ENCODE results near the gene GJC1.

GJC1 gene

DNA sequence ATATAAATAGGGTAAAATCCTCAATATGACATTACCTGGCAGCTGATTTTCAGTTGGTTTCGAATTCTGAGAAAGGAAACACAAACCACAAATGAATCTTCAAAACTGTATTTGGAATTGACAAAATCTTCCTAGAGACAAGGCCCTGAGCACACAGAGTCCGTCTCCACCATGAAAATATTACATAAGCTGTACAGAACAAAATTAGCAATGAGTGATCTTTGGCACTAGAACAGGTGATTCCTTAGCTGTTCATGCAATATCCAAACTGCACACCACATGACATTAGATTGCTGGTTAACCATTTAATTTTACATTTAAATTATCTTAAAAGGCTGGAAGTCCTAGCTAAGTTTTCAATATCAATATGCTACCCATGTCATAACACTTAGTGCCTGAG is 31.7 kb downstream of the GJC1 start:
- no peak for DNase-seq (ENCODE audit: low read depth)

DNA sequence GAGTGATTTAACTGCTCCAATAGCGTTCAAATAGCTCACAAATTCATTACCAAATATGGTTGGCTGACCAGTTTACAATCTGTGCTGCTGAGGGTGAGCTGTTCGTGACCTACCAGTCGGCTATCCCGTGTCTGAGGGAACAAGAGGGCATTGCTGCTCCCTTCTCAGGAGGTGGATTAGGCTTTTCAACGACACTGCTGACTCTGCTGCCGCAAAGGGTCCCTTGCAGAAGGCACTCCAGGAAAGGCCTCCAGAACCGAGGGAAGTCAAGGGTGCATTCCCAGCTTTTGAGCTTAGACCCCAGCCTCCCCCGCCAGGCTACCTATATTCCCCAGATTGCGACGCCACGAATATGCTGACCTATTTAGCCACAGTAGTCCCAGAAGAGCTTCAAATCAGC is 32.3 kb downstream of the GJC1 start:
- no peak for DNase-seq (ENCODE audit: low read depth)

DNA sequence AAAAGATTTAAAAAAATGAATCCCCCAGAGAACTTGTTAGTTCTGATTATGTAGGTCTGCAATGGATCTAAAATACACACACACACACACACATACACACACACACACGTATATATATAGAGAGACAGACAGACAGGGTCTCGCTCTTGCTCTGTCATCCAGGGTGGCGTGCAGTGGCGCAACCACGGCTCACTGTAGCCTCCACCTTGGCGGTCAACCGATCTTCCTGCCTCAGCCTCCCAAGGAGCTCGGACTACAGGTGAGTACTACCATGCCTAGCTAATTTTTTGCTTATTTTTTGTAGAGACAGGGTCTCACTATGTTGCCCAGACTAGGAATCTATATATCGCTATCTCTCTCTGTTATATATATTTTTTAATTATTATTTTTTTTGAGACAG is 33.4 kb downstream of the GJC1 start:
- no peak for DNase-seq (ENCODE audit: low read depth)

DNA sequence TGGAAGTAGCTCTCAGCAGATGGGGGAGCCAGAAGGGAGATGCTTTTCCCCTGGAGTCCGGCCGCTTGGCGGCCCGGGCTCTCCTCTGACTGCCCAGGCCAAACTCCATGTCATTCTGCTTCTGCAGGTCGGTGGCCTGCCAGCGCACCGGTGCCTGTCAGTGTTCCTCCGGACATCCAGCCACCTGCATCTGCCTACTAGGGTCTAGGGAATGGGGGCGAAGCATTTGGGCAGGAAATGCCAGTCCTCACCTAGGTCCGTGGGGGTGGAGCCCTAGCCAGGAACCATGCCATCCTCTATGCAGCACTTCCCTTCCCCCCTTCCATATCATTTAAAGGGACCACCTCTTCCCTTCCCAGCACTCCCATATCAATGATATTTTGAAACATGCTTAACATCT is 34.2 kb downstream of the GJC1 start:
- DNase-seq (ENCODE audit: low read depth) = no peak

DNA sequence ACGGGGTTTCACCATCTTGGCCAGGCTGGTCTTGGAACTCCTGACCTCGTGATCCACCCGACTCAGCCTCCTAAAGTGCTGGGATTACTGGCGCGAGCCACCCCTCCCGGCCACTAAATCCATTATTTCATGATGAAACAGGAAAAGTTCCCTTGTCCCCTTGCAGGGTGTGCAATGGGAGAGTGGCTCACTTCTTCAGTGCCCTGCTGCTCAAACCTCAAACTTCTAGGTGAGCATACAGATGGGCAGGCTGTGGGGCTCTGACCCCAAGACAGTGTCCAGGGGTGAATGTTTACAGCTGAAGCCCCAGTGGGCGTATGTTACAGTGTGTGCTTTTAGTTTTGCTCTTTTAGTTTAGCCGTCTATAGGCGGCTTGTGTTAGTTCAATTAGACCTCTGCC is 34.7 kb downstream of the GJC1 start:
- DNase-seq (ENCODE audit: low read depth) = no peak

DNA sequence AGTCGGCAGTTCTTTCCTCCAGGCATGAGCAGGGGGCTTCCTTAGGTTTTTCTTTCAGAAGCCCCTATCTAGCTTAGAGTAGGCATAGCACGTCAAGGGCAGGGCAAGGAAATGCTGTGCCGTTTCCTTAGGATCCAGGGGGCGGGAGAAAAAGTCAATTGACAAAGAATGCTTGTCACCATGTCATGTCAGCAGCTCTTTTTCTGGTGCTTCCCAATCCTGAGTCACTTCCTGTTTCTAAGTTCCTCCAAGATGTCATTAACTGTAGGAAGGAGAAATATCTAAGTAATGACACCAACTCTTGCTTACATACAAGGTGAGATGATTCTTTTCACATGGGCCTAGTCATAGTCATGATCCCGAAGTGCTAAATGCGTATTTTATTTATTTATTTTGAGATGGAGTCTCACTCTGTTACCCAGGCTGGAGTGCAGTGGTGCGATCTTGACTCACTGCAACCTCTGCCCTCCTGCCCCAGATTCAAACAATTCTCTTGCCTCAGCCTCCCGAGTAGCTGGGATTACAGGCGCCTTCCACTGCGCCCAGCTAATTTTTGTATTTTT is 35.2 kb downstream of the GJC1 start:
- peak; percentile 67 for DNase-seq (ENCODE audit: low read depth)

DNA sequence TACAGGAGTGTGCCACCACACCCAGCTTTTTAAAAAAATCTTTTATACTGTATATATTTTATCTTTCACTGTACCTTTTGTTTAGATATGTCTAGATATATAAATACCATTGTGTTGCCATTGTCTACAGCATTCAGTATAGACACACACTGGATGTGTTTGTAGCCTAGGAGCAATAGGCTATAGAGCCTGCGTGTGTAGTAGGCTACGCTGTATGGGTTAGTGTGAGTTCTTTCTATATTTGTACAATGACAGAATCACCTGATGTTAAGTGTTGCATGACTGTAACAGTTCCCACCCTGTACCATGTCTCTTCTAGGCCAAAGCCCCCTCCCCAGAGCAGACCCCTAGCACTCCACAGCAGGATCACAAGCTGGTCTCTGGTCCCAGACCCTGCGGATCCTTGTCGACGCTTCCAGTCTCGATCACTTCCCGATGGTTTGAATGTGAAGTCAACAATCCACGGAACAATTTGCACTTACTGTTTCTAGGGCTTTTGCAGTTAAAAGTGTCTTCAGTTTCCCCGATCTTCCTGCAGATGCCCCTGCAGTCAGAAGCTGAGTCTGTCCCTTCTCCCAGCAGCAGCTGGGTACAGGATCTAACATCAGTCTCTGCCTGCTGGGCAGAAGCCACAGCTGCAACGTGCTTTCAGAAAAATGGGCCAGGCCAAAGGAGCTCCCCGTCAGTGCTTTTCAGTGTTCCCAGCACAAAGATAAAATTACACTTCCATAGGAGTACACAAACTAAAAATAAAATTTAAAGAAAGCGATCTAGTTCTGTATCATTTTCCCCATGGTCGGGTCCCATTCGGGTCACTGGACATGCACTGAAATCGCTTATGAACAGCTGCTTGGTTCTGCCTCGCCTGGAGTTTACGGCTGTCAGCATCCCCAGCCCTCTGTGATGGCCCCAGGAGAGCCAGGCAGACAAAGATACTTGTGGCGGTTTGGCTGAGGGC is 35.9 kb downstream of the GJC1 start:
- no peak for DNase-seq (ENCODE audit: low read depth)

DNA sequence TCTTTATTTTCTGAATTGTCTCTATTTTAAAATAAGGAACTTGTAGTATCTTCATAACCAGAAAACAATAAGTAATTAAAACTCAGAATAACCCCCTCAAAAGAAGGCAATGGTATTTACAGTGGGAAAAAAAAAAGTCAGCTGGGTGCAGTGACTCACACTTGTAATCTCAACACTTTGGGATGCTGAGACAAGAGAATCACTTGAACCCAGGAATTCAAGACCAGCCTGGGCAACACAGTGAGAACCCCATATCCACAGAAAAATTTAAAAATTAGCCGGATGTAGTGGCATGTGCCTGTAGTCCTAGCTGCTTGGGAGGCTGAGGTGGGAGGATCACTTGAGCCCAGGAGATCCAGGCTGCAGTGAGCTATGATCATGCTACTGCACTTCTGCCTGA is 37.8 kb downstream of the GJC1 start:
- no peak for DNase-seq (ENCODE audit: low read depth)

DNA sequence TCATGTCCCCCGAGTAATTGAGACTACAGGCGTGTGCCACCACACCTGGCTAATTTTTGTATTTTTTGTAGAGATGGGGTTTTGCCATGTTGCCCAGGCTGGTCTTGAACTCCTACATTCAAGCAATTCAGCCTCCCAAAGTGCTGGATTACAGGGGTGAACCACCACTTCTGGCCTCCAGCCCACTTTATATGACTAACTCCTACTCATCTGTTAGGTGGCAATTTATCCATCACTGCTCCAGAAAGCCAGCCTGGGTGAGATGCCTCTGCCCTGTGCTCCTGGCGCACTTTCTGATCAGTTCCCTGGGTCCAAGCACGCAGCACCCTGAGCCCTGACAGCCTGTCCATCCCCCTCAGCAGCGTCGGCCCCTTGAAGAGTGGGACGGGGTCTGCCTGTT is 41.9 kb downstream of the GJC1 start:
- DNase-seq (ENCODE audit: low read depth) = no peak

DNA sequence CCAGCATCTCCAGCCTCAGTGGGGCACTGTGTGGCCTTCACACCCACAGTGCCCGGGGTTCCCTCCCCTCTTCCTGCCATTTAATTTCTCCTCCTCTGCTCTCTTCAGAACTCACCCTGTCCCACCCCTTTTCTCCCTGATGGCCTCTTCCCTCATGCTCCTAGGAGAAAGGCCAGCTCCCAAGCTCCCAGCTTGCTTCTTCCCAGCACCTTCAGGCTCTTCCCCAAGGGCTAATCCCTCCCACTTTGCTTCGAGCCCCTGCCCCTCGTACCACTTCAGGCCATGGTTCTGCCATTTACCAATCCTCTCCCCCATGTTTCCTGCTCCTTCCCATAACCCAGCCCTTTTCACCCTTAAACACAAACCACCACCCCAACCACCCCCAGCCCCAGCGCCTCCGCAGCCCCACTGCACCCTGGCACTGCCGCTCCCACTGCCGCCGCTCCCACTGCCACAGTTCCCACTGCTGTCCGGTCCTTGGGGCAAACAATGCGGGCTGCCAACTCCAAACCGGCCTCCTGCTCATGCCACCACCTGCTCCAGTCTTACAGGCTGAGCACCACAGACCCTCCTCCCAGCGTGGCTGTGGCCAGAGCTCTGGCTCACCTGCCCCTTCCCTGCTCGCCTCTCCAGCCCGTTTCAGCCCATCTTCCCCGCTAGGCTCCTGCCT is 42.7 kb downstream of the GJC1 start:
- DNase-seq (ENCODE audit: low read depth) = no peak

DNA sequence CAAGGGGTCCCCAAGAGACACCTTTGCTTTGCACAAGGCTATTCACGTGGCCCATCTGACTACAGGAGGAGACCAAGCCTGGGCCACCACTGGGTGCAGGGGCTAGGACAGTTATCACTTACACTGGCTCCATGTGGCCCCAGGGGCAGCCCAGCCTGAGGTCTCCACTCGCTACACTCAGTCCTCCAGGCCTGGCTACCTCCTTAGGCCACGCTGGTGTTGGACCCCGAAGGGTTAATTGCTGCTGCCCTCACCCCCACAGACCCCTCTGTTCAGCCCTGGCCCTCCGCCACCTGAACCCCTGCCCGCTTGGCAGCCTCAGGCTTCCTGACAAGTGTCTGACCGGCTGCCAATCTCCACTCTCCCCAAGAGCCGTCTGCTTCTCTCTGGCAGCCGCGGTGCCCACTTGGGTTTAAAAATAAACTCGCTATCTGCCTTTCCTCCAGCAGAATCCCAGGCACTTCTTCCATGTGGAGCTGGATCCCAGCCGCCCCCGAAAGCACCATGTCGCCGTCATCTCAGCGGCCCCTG is 43.5 kb downstream of the GJC1 start:
- DNase-seq (ENCODE audit: low read depth) = no peak

DNA sequence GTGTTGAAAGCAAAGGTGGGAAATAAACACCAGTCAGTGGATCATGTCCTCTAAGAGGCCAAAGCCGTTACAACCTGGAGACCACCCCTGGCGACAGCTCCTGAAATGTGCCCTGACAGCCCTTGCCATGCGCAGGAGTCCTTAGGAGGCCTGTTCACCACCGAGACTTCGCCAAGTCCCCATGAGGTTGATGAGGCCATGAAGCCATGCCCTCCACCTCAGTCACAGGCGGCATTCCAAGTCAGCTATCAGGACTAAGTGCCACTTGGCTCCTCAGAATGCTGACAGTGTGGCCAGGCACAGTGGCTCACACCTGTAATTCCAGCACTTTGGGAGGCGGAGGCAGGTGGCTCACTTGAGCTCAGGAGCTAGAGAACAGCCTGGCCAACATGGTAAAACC is 44.2 kb downstream of the GJC1 start:
- DNase-seq (ENCODE audit: low read depth) = no peak

DNA sequence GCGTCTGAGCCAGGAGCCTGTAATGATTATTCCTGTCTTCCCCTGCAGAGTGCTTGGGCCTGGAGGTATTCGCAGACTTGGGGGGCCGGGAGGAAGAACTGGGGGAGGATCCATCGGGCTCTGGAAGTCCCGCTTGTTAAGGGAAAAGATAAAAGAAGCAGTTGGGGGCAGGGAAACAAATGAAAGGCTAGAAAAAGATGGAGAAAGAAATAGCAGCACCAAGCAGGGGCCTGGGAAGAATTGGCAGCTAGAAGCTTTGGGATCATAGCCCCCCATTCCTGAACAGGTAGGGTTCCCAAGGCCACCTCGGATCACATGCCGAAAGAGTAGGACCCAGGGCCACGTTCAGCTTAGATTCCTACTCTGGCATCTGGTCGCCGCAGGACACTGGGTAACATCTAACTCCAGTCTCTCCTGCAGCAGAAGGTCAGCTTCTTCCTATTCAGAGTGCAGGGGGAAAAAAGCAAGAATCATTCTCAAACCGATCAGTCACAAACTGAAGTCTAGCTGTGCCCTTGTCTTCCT is 47.7 kb downstream of the GJC1 start:
- DNase-seq (ENCODE audit: low read depth) = no peak

DNA sequence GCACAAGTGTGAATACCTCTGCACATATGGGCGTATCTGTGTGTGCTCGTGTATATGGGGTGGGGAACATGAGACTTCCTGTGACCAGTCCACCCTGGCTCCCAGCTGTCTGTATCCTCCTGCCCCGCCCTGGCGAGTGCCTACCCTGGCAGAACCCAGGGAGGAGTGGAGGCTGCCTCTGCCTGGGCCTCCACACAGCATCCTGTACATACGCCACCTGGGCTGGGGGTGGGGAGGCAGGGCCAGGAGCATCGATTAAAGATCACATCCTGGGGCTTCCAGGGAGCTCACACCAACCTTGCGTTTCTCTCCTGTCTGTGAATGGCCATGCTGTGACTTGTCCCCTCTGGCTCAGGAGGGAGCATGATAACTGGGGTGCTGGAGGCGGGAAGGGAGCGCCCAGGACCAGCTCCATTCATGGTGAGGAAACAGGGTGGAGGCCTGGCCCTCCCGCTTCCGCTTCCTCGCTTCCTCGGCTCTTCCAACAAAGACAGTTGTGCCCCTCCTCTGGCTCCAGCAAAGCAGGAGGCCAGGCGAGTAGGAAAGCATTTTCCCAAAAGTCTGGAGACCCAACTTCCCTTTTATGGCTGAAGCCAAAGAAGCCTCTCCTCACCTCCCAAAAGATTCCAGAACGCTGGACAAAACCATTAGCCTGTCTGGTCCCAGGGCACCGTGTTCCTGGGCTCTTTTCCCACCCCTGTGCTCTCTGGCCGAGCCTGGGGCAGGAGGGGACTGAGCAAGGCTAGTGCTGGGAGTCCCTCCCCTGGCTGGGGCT is 48.3 kb downstream of the GJC1 start:
- no peak for DNase-seq (ENCODE audit: low read depth)

DNA sequence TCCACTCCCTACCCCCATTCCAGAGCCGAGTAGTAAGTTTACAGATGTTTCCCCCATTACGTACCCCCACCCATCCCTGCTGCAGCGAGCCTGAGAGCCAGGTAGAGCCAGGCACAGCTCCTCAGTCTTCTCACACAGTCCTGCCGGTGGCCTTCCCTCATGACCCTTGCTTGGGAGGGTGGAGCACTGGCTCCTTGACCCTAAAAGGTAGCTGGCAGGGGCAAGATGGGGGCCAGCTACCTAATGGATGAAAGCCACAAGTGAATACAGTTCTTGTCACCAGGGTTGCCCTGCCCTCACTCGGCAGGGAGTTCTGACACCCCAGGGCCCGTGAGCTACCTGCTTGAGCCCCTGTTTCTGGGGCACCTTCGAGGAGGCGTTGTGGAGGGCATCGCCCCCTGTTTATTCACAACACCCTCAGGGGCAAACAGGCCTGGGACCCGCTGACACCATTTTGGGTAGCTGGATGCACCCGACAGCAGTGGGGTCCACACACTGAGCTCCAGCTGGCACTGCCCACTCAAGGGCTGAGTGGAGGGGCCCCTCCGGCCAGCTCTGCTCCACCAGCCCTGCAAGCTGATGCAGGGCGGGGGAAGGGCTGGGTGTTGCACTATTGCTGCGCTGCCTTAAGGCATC is 49.1 kb downstream of the GJC1 start:
- DNase-seq (ENCODE audit: low read depth) = no peak

DNA sequence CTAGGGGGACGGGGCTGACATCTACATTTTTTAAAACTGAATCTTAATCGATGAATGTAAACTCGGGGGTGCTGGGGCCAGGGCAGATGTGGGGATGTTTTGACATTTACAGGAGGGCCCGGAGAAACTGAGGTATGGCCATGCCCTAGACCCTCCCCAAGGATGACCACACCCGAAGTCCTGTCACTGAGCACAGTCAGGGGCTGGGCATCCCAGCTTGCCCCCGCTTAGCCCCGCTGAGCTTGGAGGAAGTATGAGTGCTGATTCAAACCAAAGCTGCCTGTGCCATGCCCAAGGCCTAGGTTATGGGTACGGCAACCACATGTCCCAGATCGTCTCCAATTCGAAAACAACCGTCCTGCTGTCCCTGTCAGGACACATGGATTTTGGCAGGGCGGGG is 49.9 kb downstream of the GJC1 start:
- DNase-seq (ENCODE audit: low read depth) = no peak

DNA sequence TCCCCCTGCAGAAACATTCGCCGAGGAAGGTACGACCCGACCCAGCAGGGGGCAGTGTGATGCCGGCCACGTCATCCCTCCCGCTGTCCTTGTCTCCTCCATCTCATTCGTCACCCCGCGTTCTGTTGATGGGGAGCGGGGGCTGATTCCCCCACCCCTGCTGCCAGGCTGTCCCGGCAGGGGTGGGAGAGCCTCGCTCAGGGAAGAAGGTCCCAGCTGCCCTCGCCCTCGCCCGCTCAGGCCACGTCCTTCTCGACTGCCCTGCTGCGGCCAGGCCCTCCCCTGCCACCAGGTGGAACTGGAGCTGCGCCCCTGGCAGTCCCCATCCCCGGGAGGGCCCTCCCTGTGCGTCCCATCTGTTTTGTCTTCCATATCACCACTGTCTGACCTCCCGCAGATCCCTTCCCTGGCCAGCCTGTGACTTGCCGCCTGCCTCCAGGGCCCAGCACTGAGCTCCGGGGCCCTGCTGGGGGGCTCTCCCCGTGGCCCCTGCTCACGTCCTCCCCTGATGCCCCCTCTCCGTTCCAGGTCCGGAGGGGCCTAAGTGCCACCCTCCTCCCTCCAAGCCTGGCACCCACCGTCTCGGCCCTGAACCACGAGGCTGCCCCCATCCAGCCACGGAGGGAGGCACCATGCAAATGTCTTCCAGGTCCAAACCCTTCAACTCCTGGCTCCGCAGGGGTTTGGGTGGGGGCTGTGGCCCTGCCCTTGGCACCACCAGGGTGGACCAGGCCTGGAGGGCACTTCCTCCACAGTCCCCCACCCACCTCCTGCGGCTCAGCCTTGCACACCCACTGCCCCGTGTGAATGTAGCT is 50.7 kb downstream of the GJC1 start:
- DNase-seq (ENCODE audit: low read depth) = peak; percentile 17

DNA sequence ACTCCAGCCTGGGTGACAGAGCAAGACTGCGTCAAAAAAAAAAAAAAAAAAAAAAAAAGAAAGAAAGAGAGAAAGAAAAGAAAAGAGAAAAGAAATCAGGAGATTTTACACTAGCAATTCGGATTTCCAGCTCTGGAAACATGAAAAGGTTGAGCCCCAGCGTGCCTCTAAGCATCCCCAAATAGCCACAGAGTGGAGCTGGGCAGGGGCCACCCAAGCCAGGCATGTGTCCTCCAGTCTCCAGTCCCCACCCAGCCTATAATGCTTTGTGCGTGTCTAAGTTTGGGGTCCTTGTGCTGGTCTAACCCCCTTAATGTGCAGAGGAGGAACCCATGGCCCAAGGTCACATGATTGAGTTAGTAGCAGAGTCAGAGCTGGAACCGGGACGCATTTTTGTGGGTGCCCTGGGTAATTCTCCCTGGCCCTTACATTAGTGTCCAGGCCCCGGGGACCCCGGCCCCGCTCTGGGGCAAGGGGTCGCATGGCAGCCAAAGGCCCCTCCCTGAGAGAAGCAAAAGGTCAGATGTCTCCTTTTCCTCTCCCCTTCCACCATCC is 51.4 kb downstream of the GJC1 start:
- no peak for DNase-seq (ENCODE audit: low read depth)

DNA sequence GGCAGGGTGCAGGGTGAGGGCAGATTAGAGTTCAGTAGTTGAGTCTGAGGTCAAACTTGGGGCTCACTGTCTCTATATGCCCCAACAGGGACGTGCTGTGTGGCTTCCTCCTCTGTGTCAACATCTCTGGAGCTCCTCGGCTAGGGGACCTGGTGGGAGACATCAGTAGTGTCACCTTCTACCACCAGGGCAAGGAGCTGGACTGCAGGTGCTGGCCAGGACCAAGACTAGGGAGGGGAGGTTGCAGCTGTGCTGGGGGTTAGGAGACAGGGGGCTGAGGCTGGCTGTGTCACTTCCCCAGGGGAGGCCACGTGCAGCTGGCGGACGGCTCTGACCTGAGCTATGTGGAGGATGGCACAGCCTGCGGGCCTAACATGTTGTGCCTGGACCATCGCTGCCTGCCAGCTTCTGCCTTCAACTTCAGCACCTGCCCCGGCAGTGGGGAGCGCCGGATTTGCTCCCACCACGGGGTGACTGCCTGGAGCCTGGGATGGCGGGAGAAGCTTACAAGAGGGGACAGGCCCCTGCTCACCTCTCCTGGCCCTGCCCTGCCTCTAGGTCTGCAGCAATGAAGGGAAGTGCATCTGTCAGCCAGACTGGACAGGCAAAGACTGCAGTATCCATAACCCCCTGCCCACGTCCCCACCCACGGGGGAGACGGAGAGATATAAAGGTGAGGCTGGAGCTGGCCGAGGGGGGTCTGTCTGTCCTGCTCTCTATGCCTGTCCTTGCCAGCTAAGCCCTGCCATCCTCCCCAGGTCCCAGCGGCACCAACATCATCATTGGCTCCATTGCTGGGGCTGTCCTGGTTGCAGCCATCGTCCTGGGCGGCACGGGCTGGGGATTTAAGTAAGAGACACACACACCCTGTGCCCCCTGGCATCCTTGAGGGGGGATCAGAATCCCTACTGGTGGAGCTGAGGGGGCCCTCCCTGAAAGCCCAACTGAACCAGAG is 52.4 kb downstream of the GJC1 start:
- no peak for DNase-seq (ENCODE audit: low read depth)

All from non-pigmented ciliary epithelial cell (primary cell).